H1 (cell line): Measurements from ENCODE around the gene TGM2. TPM values are rescaled to one million over a fixed set of nuclear protein-coding genes. Genes with fewer than 3 reads are reported as not detected.

Source experiments
- CTCF ChIA-PET: fragments of 300-600 bp; sonication (Branson Sonifier 250); formaldehyde crosslinking; loops from one replicate; lab custom pipeline; 2021; ENCODE audit not compliant: partially characterized antibody; lab: Charles Lee
- POLR2A ChIA-PET: fragments of 300-600 bp; sonication (Branson Sonifier 250); formaldehyde crosslinking; loops from one replicate; lab custom pipeline; 2021; ENCODE audit warnings: inconsistent platforms; ENCODE audit not compliant: partially characterized antibody; lab: Charles Lee
- DNase-seq, 2 experiments: peaks; one replicate each; pipeline versions ENCODE4 v3.0.0 to v3.0.0-alpha.2; 2010 to 2022; ENCODE audit warnings: low spot score in 2 of 2, low read depth in 1 of 2, mixed read lengths in 1 of 2
- FAIRE-seq: peaks from 2 replicates; lab custom pipeline; 2011; peaks lifted over from hg19 to GRCh38; lab: Jason Lieb, UNC
- H2AFZ ChIP-seq: 2 replicates; pipeline ENCODE4 v1.8.1; 2012; ENCODE audit warnings: low read length, inconsistent platforms
- H2AK5ac ChIP-seq: 2 replicates; pipeline ENCODE4 v1.6.1; 2013; ENCODE audit warnings: low read depth, low read length
- H2BK120ac ChIP-seq: replicated peaks from 2 replicates; pipeline ENCODE3; 2013; ENCODE audit warnings: low read depth, low read length, inconsistent platforms
- H2BK12ac ChIP-seq: 2 replicates; pipeline ENCODE4 v1.6.1; 2013; ENCODE audit warnings: low read depth, low read length
- H2BK15ac ChIP-seq: 2 replicates; pipeline ENCODE4 v1.6.1; 2013; ENCODE audit warnings: low read length
- H2BK20ac ChIP-seq: 2 replicates; pipeline ENCODE4 v1.6.1; 2013; ENCODE audit warnings: low read length
- H2BK5ac ChIP-seq: 2 replicates; pipeline ENCODE4 v1.6.1; 2013; ENCODE audit warnings: low read depth, low read length
- H3K14ac ChIP-seq: 2 replicates; pipeline ENCODE4 v1.6.1; 2013; ENCODE audit warnings: inconsistent platforms; ENCODE audit not compliant: insufficient read length
- H3K18ac ChIP-seq: 2 replicates; pipeline ENCODE4 v1.6.1; 2013; ENCODE audit warnings: low read length; ENCODE audit errors: extremely low read depth
- H3K23ac ChIP-seq: 2 replicates; pipeline ENCODE4 v1.6.1; 2013; ENCODE audit warnings: inconsistent platforms; ENCODE audit not compliant: insufficient read length
- H3K23me2 ChIP-seq: 2 replicates; pipeline ENCODE4 v1.6.1; 2013; ENCODE audit warnings: low read depth, low read length
- H3K27ac ChIP-seq: 2 replicates; pipeline ENCODE4 v1.6.1; 2011; ENCODE audit warnings: low read depth, low read length, inconsistent platforms
- H3K27me3 ChIP-seq, 4 experiments: replicated peaks in 1 of 4; 1 replicate in 1 of 4; 2 replicates in 3 of 4; pipeline versions ENCODE4 v1.6.1 to v1.8.1; 2011 to 2013; ENCODE audit warnings: low read length in 3 of 4, mild to moderate bottlenecking in 3 of 4, inconsistent platforms in 2 of 4, mixed read lengths in 2 of 4, moderate library complexity in 1 of 4; ENCODE audit not compliant: control insufficient read depth in 3 of 4, insufficient read depth in 3 of 4; ENCODE audit errors: extremely low read depth in 1 of 4
- H3K36me3 ChIP-seq, 4 experiments: 2 replicates each; pipeline versions ENCODE4 v1.6.1 to v1.8.1; 2011 to 2013; ENCODE audit warnings: mild to moderate bottlenecking in 4 of 4, low read length in 3 of 4, moderate library complexity in 2 of 4, control low read depth in 1 of 4, inconsistent platforms in 1 of 4; ENCODE audit not compliant: insufficient read depth in 4 of 4, control insufficient read depth in 2 of 4
- H3K4ac ChIP-seq: replicated peaks from 2 replicates; pipeline ENCODE3; 2013; ENCODE audit warnings: low read length, low read depth, mixed read lengths, inconsistent platforms; ENCODE audit not compliant: insufficient read length
- H3K4me1 ChIP-seq, 4 experiments: replicated peaks in 1 of 4; 1 replicate in 1 of 4; 2 replicates in 3 of 4; pipeline versions ENCODE4 v1.6.1 to v1.8.1; 2011 to 2013; ENCODE audit warnings: low read length in 3 of 4, inconsistent platforms in 2 of 4, mixed read lengths in 1 of 4; ENCODE audit not compliant: insufficient read depth in 4 of 4, control insufficient read depth in 3 of 4
- H3K4me2 ChIP-seq, 2 experiments: 2 replicates each; pipeline versions ENCODE4 v1.6.1 to v1.8.1; 2011 to 2013; ENCODE audit warnings: low read depth in 2 of 2, low read length in 2 of 2, control low read depth in 1 of 2, inconsistent platforms in 1 of 2, mild to moderate bottlenecking in 1 of 2; ENCODE audit not compliant: insufficient read depth in 1 of 2
- H3K4me3 ChIP-seq, 4 experiments: fragments of 200-600, 300-600 bp in 1 of 4; sonication (generic), shearing (Covaris generic), sonication (Bioruptor Twin) in 1 of 4; 2 replicates each; pipeline versions ENCODE4 v1.5.1 to v1.8.1; 2011 to 2016; ENCODE audit warnings: low read length in 4 of 4, low read depth in 3 of 4, control low read depth in 2 of 4, inconsistent platforms in 2 of 4, mild to moderate bottlenecking in 2 of 4, mixed read lengths in 1 of 4, moderate library complexity in 1 of 4; ENCODE audit not compliant: insufficient read depth in 2 of 4; ENCODE audit errors: extremely low read depth in 1 of 4
- H3K56ac ChIP-seq: replicated peaks from 2 replicates; pipeline ENCODE3; 2013; ENCODE audit warnings: low read depth, mild to moderate bottlenecking, mixed read lengths, low read length, inconsistent platforms; ENCODE audit not compliant: insufficient read length
- H3K79me1 ChIP-seq: 2 replicates; pipeline ENCODE4 v1.6.1; 2013; ENCODE audit warnings: low read depth, low read length, control low read depth
- H3K79me2 ChIP-seq, 2 experiments: 2 replicates each; pipeline versions ENCODE4 v1.6.1 to v1.8.1; 2012 to 2013; ENCODE audit warnings: low read length in 2 of 2, mild to moderate bottlenecking in 2 of 2, inconsistent platforms in 1 of 2; ENCODE audit not compliant: insufficient read depth in 2 of 2, control insufficient read depth in 1 of 2
- H3K9ac ChIP-seq, 4 experiments: replicated peaks in 1 of 4; 1 replicate in 1 of 4; 2 replicates in 3 of 4; pipeline versions ENCODE4 v1.6.1 to v1.8.1; 2011 to 2013; ENCODE audit warnings: low read depth in 3 of 4, low read length in 3 of 4, control low read depth in 2 of 4, mild to moderate bottlenecking in 2 of 4, moderate library complexity in 2 of 4, inconsistent platforms in 1 of 4; ENCODE audit errors: extremely low read depth in 1 of 4
- H3K9me3 ChIP-seq, 2 experiments: 2 replicates each; pipeline versions ENCODE4 v1.6.1 to v1.8.1; 2012 to 2013; ENCODE audit warnings: mild to moderate bottlenecking in 2 of 2, moderate library complexity in 2 of 2, control low read depth in 1 of 2, inconsistent platforms in 1 of 2, low read depth in 1 of 2, low read length in 1 of 2, mixed read lengths in 1 of 2; ENCODE audit not compliant: insufficient read depth in 2 of 2
- H4K20me1 ChIP-seq, 2 experiments: replicated peaks in 1 of 2; 2 replicates each; pipeline versions ENCODE3 to v1.8.1; 2011 to 2013; ENCODE audit warnings: inconsistent platforms in 2 of 2, low read length in 2 of 2, mild to moderate bottlenecking in 1 of 2; ENCODE audit not compliant: insufficient read depth in 2 of 2, control insufficient read depth in 1 of 2
- H4K5ac ChIP-seq: 2 replicates; pipeline ENCODE4 v1.6.1; 2013; ENCODE audit warnings: low read length, low read depth, mixed read lengths, inconsistent platforms; ENCODE audit not compliant: insufficient read length
- H4K8ac ChIP-seq: 2 replicates; pipeline ENCODE4 v1.8.0; 2013; ENCODE audit warnings: mild to moderate bottlenecking, moderate library complexity, low read length, inconsistent platforms; ENCODE audit not compliant: insufficient read depth; ENCODE audit errors: extremely low read depth
- H4K91ac ChIP-seq: replicated peaks from 2 replicates; pipeline ENCODE3; 2013; ENCODE audit warnings: low read length, mixed read lengths, inconsistent platforms; ENCODE audit not compliant: insufficient read length
- ATF2 ChIP-seq: IDR thresholded peaks from 2 replicates; pipeline ENCODE4 v1.6.1; 2012; ENCODE audit warnings: low read length, inconsistent platforms
- BRCA1 ChIP-seq: IDR thresholded peaks from 2 replicates; pipeline ENCODE4 v1.6.1; 2012; ENCODE audit warnings: low read depth, low read length, improper control_type of control experiment
- CREB1 ChIP-seq: IDR thresholded peaks from 2 replicates; pipeline ENCODE4 v1.6.1; 2012; ENCODE audit warnings: inconsistent platforms
- CTBP2 ChIP-seq: IDR thresholded peaks from 2 replicates; pipeline ENCODE4 v1.7.0; 2011; ENCODE audit warnings: borderline replicate concordance, mild to moderate bottlenecking, moderate library complexity, mixed read lengths, low read length; ENCODE audit not compliant: insufficient read depth, insufficient read length
- EP300 ChIP-seq, 2 experiments: IDR thresholded peaks; 1 replicate in 1 of 2; 2 replicates in 1 of 2; pipeline ENCODE4 v1.6.1; 2011 to 2012; ENCODE audit warnings: low read depth in 2 of 2, low read length in 2 of 2, mild to moderate bottlenecking in 2 of 2, borderline replicate concordance in 1 of 2, inconsistent platforms in 1 of 2, moderate library complexity in 1 of 2
- JUN ChIP-seq: IDR thresholded peaks from 2 replicates; pipeline ENCODE4 v1.6.1; 2011; ENCODE audit warnings: low read depth, mild to moderate bottlenecking, improper control_type of control experiment, low read length
- NRF1 ChIP-seq: IDR thresholded peaks from 2 replicates; pipeline ENCODE4 v1.6.1; 2011; ENCODE audit warnings: mild to moderate bottlenecking, low read depth, low read length, improper control_type of control experiment
- RFX5 ChIP-seq: IDR thresholded peaks from 2 replicates; pipeline ENCODE4 v1.6.1; 2011; ENCODE audit warnings: low read depth, low read length, improper control_type of control experiment, borderline replicate concordance
- SP4 ChIP-seq: IDR thresholded peaks from 2 replicates; pipeline ENCODE4 v1.6.1; 2012; ENCODE audit warnings: low read length, inconsistent platforms
- TEAD4 ChIP-seq: IDR thresholded peaks from 2 replicates; pipeline ENCODE4 v1.6.1; 2012; ENCODE audit warnings: low read depth, low read length, inconsistent platforms, mixed read lengths
- USF2 ChIP-seq: IDR thresholded peaks from 2 replicates; pipeline ENCODE4 v1.6.1; 2011; ENCODE audit warnings: low read length, improper control_type of control experiment
- WGBS, 2 experiments: shearing (Covaris generic) in 1 of 2; methylation state at CpG; one replicate each; pipeline versions ENCODE4 v1.1.6 to v1.1.7; 2013 to 2015; ENCODE audit warnings: low lambda C conversion rate in 2 of 2, mixed read lengths in 2 of 2, inconsistent platforms in 1 of 2, low coverage in 1 of 2, missing lambda C conversion rate in 1 of 2; ENCODE audit not compliant: insufficient replicate concordance in 2 of 2, insufficient coverage in 1 of 2, insufficient read length in 1 of 2; ENCODE audit errors: extremely low coverage in 1 of 2, missing lambda C conversion rate in 1 of 2; 5-methylcytosine and 5-hydroxymethylcytosine counted together
- polyA plus RNA-seq, 7 experiments: library from polyadenylated mRNA; depleted of rRNA in 3 of 7; stranded (reverse) in 5 of 7; unstranded in 2 of 7; fragments of >200 nt in 5 of 7; fragments of 200-250 nt in 2 of 7; gene quantifications; 1 replicate in 5 of 7; 2 replicates in 1 of 7; 4 replicates in 1 of 7; pipeline versions ENCODE4 v1.2.1 to v1.2.3, GENCODE V29; 2011 to 2013; ENCODE audit warnings: missing spikeins in 2 of 7, mixed read lengths in 2 of 7
- total RNA-seq: library from RNA; stranded (reverse); fragmentation: NEBNext Ultra II Directional; extraction: Animal tissue kit (Norgen Biotek cat#: 25700); gene quantifications from 2 replicates; pipeline ENCODE4 v1.2.1, GENCODE V29; 2021

The TGM2 gene
- total and polyA plus RNA-seq, 2 of the 8 experiments (the other 6 are each of a cell fraction or from before 2014, with no cell fraction given) = 0.86 to 1.0 TPM

- DNase-seq = no peak
- H4K8ac ChIP-seq = no peak overlapping the region
- no peak overlapping the region for H2AK5ac ChIP-seq
- WGBS, 2 experiments = 78% methylated on average over 3 of the region's 3 CpGs; no CpG with 5 or more reads in 1 of the 2 experiments
- no peak overlapping the region for H3K23ac ChIP-seq
- H3K79me2 ChIP-seq = no peaks in the 10 kb centered on the region
- no peaks in the 10 kb centered on the region for H3K79me1 ChIP-seq
- no peak overlapping the region for H2BK12ac ChIP-seq
- H3K27ac ChIP-seq = no peak overlapping the region
- no peak overlapping the region for H2BK5ac ChIP-seq
- no peak overlapping the region for H3K4me2 ChIP-seq
- no peaks in the 10 kb centered on the region for H3K36me3 ChIP-seq
- no peak overlapping the region for H3K14ac ChIP-seq
- ChIA-PET POLR2A (no interaction called here), CTCF (interaction anchor here (0.8 to 4.7 kb wide), 6 partner anchors 8 to 137 kb away, joined by 3 to 41 read pairs (median 4); no protein-coding TSS in a partner anchor)
- no peak overlapping the region for H2BK15ac ChIP-seq
- no peaks in the 10 kb centered on the region for H4K20me1 ChIP-seq
- no peaks in the 10 kb centered on the region for H3K27me3 ChIP-seq
- no peak overlapping the region for H2BK20ac ChIP-seq
- no peak overlapping the region for H3K4ac ChIP-seq
- no peak overlapping the region for H4K91ac ChIP-seq
- no peak for FAIRE-seq
- no peak overlapping the region for H3K18ac ChIP-seq
- no peak overlapping the region for H3K9ac ChIP-seq
- no peaks in the 10 kb centered on the region for H3K4me1 ChIP-seq
- no peaks in the 10 kb centered on the region for H3K9me3 ChIP-seq
- H3K23me2 ChIP-seq = no peaks in the 10 kb centered on the region
- H3K56ac ChIP-seq = no peak overlapping the region
- no peak overlapping the region for H2BK120ac ChIP-seq
- H2AFZ ChIP-seq = no peak overlapping the region
- no peak overlapping the region for H3K4me3 ChIP-seq
- H4K5ac ChIP-seq = no peak overlapping the region
- TF ChIP-seq SP4 (no peak), NRF1 (no peak), EP300 (IDR thresholded peaks at IDR 0.05; ENCODE audit: borderline replicate concordance in 1 of 2, low read depth in 2 of 2, low read length in 2 of 2) (no peak), USF2 (no peak), TEAD4 (no peak), CREB1 (no peak), JUN (no peak), RFX5 (no peak), ATF2 (no peak), CTBP2 (no peak), BRCA1 (no peak)
These were observed 44.8 kb upstream of the TGM2 start for GRCh38 chr20:38209736-38210405.
